Measurements from ENCODE around the gene CBX8. TPM values are rescaled to one million over a fixed set of nuclear protein-coding genes. Genes with fewer than 3 reads are reported as not detected.

CBX8 gene
- polyA plus RNA-seq, 1 experiment = 0.32 TPM

GRCh38 chr17:79819534-79820276, 22.8 kb upstream of the CBX8 start:
- CTCF ChIA-PET = interaction anchor here (1.6 to 7.1 kb wide), 3 partner anchors 8 to 20 kb away, joined by 3 to 39 read pairs (median 6); partner anchors contain the start of gene CBX4
- no peaks in the 10 kb centered on the region for H3K36me3 ChIP-seq (ENCODE audit: control insufficient read depth, insufficient read depth, low read length)
- POLR2A ChIA-PET = no interaction called here
- H3K27me3 ChIP-seq (ENCODE audit: control insufficient read depth, insufficient read depth, low read length) = peaks cover 46% of the 10 kb centered on the region
- TF ChIP-seq, protein P1, sequence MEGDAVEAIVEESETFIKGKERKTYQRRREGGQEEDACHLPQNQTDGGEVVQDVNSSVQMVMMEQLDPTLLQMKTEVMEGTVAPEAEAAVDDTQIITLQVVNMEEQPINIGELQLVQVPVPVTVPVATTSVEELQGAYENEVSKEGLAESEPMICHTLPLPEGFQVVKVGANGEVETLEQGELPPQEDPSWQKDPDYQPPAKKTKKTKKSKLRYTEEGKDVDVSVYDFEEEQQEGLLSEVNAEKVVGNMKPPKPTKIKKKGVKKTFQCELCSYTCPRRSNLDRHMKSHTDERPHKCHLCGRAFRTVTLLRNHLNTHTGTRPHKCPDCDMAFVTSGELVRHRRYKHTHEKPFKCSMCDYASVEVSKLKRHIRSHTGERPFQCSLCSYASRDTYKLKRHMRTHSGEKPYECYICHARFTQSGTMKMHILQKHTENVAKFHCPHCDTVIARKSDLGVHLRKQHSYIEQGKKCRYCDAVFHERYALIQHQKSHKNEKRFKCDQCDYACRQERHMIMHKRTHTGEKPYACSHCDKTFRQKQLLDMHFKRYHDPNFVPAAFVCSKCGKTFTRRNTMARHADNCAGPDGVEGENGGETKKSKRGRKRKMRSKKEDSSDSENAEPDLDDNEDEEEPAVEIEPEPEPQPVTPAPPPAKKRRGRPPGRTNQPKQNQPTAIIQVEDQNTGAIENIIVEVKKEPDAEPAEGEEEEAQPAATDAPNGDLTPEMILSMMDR (IDR thresholded peaks at IDR 0.05; ENCODE audit: insufficient read depth, low read depth, low read length) = no peak
- no peak for DNase-seq (ENCODE audit: low read depth)
- no peak overlapping the region for H3K4me3 ChIP-seq (ENCODE audit: low read depth, low read length)

DNA sequence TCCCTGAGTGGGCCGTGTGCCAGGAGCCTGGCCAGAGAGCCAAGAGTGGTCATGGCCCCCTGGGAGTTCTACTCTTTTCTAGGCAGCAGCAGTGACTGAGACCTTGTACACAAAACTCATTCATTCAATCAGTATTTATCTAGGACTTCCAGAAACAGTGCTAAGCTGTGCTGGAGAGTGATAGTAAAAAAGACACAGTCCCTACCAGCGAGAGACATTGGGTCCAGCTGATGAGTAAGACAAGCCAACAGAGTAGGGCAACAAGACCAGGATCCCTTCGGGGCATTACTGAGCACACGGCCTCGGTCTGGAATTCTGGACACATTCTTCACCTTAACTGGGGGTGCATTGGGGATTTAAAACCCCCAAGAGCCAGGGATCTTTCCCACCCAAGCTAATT, 22.2 kb upstream of the CBX8 start:
- CTCF ChIA-PET = interaction anchor here (1.6 to 7.1 kb wide), 2 partner anchors 9 to 16 kb away, joined by 3 to 39 read pairs; no protein-coding TSS in a partner anchor
- H3K27me3 ChIP-seq (ENCODE audit: control insufficient read depth, insufficient read depth, low read length) = peaks cover 51% of the 10 kb centered on the region
- no peak for DNase-seq (ENCODE audit: low read depth)
- TF ChIP-seq, protein P1 (IDR thresholded peaks at IDR 0.05; ENCODE audit: insufficient read depth, low read depth, low read length) = no peak
- POLR2A ChIA-PET = no interaction called here
- no peak overlapping the region for H3K4me3 ChIP-seq (ENCODE audit: low read depth, low read length)
- H3K36me3 ChIP-seq (ENCODE audit: control insufficient read depth, insufficient read depth, low read length) = no peaks in the 10 kb centered on the region

- ChIA-PET POLR2A (interaction anchor here (0.6 kb wide), 1 partner anchor 9 kb away, joined by 4 read pairs; no protein-coding TSS in a partner anchor), CTCF (interaction anchor here (1.1 to 7.1 kb wide), 5 partner anchors 10 to 76 kb away, joined by 3 to 39 read pairs (median 3); partner anchors contain the start of genes CBX4 and CBX8)
- TF ChIP-seq, protein P1 (IDR thresholded peaks at IDR 0.05; ENCODE audit: insufficient read depth, low read depth, low read length) = no peak
- no peak for DNase-seq (ENCODE audit: low read depth)
- H3K27me3 ChIP-seq (ENCODE audit: control insufficient read depth, insufficient read depth, low read length) = peaks cover 53% of the 10 kb centered on the region
- H3K4me3 ChIP-seq (ENCODE audit: low read depth, low read length) = no peak overlapping the region
- H3K36me3 ChIP-seq (ENCODE audit: control insufficient read depth, insufficient read depth, low read length) = no peaks in the 10 kb centered on the region
Measured at GRCh38 chr17:79818026-79818758, 21.3 kb upstream of the CBX8 start.

- ChIA-PET CTCF (interaction anchor here (7.1 kb wide), 1 partner anchor 19 kb away, joined by 39 read pairs; no protein-coding TSS in a partner anchor), POLR2A (no interaction called here)
- DNase-seq (ENCODE audit: low read depth) = no peak
- no peaks in the 10 kb centered on the region for H3K36me3 ChIP-seq (ENCODE audit: control insufficient read depth, insufficient read depth, low read length)
- TF ChIP-seq, protein P1 (IDR thresholded peaks at IDR 0.05; ENCODE audit: insufficient read depth, low read depth, low read length) = no peak
- no peak overlapping the region for H3K4me3 ChIP-seq (ENCODE audit: low read depth, low read length)
- H3K27me3 ChIP-seq (ENCODE audit: control insufficient read depth, insufficient read depth, low read length) = peaks cover 68% of the 10 kb centered on the region
Measured at GRCh38 chr17:79815836-79816461, 19.1 kb upstream of the CBX8 start.
